GM21528 (cell line): Measurements from ENCODE around the gene MCU.

Experiments
- ATAC-seq: cut with Tn5 transposase; IDR thresholded peaks from one replicate; pipeline ENCODE4 v1.9.1; 2021; ENCODE audit warnings: mild to moderate bottlenecking, moderate library complexity; ENCODE audit not compliant: unreplicated experiment, low FRiP score

The MCU gene

GRCh38 chr10:72928798-72929197 is 236.9 kb downstream of the MCU start:
- ATAC-seq, result no peak

GRCh38 chr10:72930276-72930675 is 238.3 kb downstream of the MCU start:
- ATAC-seq, result no peak

GRCh38 chr10:72932259-72933015 is 240.5 kb downstream of the MCU start:
- ATAC-seq, result no peak

GRCh38 chr10:72935361-72935760 is 243.4 kb downstream of the MCU start:
- ATAC-seq, result no peak
